Endometrial microvascular endothelial cells (primary cell): ENCODE results near the gene KRTAP5-9. TPM values are rescaled to one million over a fixed set of nuclear protein-coding genes. Genes with fewer than 3 reads are reported as not detected.
"Not testable (repeated sequence)": the region's sequence is repeated elsewhere in the genome, so short reads cannot be mapped to it uniquely, and the experiment has no call there.

Source experiments
- in situ Hi-C: cut with HindIII; loops from 2 replicates; pipeline ENCODE4 v1.10.0; 2017; ENCODE audit warnings: low sequenced_read_pairs, low pct_unique_long_range_greater_than_20kb; ENCODE audit errors: inconsistent ontology term
- total RNA-seq: library from RNA; depleted of rRNA; stranded (reverse); fragments of >200 nt; gene quantifications from one replicate; pipeline ENCODE4 v1.2.3, GENCODE V29; 2015; ENCODE audit errors: inconsistent ontology term

Gene KRTAP5-9
- total RNA-seq, 1 donor from 2014 or later: not detected

- in situ Hi-C loops: no loop called here
Observed at GRCh38 chr11:71530602-71531001, 17.6 kb upstream of the KRTAP5-9 start.

- in situ Hi-C loops: no loop called here
Observed at GRCh38 chr11:71532036-71532610, 16.1 kb upstream of the KRTAP5-9 start.

- in situ Hi-C loops: not testable (repeated sequence)
Observed at GRCh38 chr11:71534711-71535608, 13.3 kb upstream of the KRTAP5-9 start.

- in situ Hi-C loops: no loop called here
Observed at GRCh38 chr11:71535825-71536224, 12.4 kb upstream of the KRTAP5-9 start.

GRCh38 chr11:71537537-71537936 is 10.7 kb upstream of the KRTAP5-9 start:
- in situ Hi-C loops: no loop called here

GRCh38 chr11:71537977-71538665 is 10.1 kb upstream of the KRTAP5-9 start, which contains the start of gene KRTAP5-8:
KRTAP5-8 (plus strand) TSS chr11:71538025; CDS start chr11:71538056, 31 bp downstream.
- in situ Hi-C loops: not testable (repeated sequence)

GRCh38 chr11:71538666-71538990 is 9.6 kb upstream of the KRTAP5-9 start:
- in situ Hi-C loops: no loop called here

GRCh38 chr11:71539017-71539416 is 9.2 kb upstream of the KRTAP5-9 start:
- in situ Hi-C loops: no loop called here

- in situ Hi-C loops: not testable (repeated sequence)
Observed at GRCh38 chr11:71539971-71540370, 8.2 kb upstream of the KRTAP5-9 start.

- in situ Hi-C loops: not testable (repeated sequence)
Observed at GRCh38 chr11:71540521-71541304, 7.5 kb upstream of the KRTAP5-9 start.

GRCh38 chr11:71542382-71542781 is 5.8 kb upstream of the KRTAP5-9 start:
- in situ Hi-C loops: no loop called here

GRCh38 chr11:71542879-71543777 is 5.1 kb upstream of the KRTAP5-9 start:
- in situ Hi-C loops: no loop called here

GRCh38 chr11:71543866-71544265 is 4.4 kb upstream of the KRTAP5-9 start:
- in situ Hi-C loops: no loop called here

- in situ Hi-C loops: no loop called here
Observed at GRCh38 chr11:71544525-71545214, 3.5 kb upstream of the KRTAP5-9 start.

GRCh38 chr11:71545405-71545966 is 2.7 kb upstream of the KRTAP5-9 start:
- in situ Hi-C loops: no loop called here

GRCh38 chr11:71548716-71549151 is 514 bp downstream of the KRTAP5-9 start:
- in situ Hi-C loops: no loop called here

- in situ Hi-C loops: no loop called here
Observed at GRCh38 chr11:71551711-71552110, 3.5 kb downstream of the KRTAP5-9 start.
